Measurements from ENCODE around the gene ZMYM4. TPM values are rescaled to one million over a fixed set of nuclear protein-coding genes. Genes with fewer than 3 reads are reported as not detected.
"Not testable (repeated sequence)": the region's sequence is repeated elsewhere in the genome, so short reads cannot be mapped to it uniquely, and the experiment has no call there.

Gene ZMYM4
- total and polyA plus RNA-seq, 11 donors: 8.0 to 44.3 (median 32.2) TPM

DNA sequence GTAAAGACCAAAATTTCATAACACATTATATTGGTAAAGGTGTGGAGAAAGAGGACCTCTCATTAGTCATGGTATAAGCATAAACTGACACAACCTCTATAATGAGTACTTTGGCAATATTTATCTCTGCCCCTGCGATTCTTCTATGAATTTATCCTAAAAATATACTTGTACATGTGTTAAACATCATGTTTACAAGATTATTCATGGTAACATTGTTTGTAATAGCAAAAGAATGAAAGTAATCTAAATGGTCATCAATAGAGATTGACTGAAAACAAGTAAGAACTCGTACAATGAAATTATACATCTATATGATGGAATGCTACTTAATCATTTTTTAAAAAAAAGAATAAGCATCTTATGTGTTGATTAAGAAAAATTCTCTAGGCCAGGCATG, 192.3 kb downstream of the ZMYM4 start:
- Histone ChIP-seq H3K4me3 (no peak overlapping the region), H3K4me1 (peaks cover 0 to 2% (median 0%) of the 10 kb centered on the region in 12 donors), H3K27ac (no peak overlapping the region), H3K27me3 (no peaks in the 10 kb centered on the region), H3K36me3 (peaks cover 0 to 95% (median 76%) of the 10 kb centered on the region in 9 donors), H3K9me3 (no peaks in the 10 kb centered on the region)
- intact Hi-C loops (cut with DNase I): no loop called here
- no peak for ATAC-seq
- 91 to 96% (median 93%) methylated on average over 2 of the region's 2 CpGs for WGBS, 4 donors
- no peak for TF ChIP-seq POLR2A (IDR thresholded peaks at IDR 0.05)
- TF ChIP-seq, protein P1, sequence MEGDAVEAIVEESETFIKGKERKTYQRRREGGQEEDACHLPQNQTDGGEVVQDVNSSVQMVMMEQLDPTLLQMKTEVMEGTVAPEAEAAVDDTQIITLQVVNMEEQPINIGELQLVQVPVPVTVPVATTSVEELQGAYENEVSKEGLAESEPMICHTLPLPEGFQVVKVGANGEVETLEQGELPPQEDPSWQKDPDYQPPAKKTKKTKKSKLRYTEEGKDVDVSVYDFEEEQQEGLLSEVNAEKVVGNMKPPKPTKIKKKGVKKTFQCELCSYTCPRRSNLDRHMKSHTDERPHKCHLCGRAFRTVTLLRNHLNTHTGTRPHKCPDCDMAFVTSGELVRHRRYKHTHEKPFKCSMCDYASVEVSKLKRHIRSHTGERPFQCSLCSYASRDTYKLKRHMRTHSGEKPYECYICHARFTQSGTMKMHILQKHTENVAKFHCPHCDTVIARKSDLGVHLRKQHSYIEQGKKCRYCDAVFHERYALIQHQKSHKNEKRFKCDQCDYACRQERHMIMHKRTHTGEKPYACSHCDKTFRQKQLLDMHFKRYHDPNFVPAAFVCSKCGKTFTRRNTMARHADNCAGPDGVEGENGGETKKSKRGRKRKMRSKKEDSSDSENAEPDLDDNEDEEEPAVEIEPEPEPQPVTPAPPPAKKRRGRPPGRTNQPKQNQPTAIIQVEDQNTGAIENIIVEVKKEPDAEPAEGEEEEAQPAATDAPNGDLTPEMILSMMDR (IDR thresholded peaks at IDR 0.05): no peak
- DNase-seq: no peak

DNA sequence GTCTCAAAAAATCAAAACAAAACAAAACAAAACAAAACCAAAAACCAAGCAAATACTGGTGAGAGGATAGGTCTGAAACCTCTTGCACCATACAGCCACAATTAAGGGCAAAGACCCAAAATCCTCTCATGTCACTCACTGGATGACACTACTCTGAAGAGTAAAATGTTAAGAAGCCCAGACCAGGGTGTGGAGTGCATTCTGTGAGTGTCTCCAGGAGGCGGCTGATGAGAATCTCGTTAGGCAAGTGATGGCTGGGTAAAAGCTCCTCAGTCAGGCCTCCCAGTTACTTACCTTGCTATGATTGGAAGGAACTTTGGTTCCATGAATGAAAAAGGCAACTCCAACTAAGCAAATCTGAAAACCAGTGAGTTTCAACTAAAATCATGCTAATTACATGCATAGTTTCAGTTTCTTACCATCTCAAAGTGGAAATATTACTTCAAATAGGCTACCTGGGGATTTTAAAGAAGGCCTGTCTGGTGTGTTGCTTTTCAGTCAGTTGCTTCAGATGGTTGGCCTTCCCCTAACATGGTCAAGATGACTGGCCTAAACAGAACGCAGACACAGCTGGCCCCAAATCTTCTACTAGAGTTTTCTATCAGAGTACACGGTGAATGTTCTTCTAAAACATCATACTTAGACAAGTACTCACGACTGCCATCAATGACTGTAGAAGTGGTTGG, 193.6 kb downstream of the ZMYM4 start:
- H3K27ac ChIP-seq: no peak overlapping the region
- peaks cover 0 to 97% (median 86%) of the 10 kb centered on the region in 9 donors for H3K36me3 ChIP-seq
- no peaks in the 10 kb centered on the region for H3K27me3 ChIP-seq
- ATAC-seq (no peak), DNase-seq (no peak)
- 82 to 93% (median 85%) methylated on average over 5 of the region's 5 CpGs for WGBS, 4 donors
- intact Hi-C loops (cut with DNase I): no loop called here
- no peaks in the 10 kb centered on the region for H3K9me3 ChIP-seq
- peaks cover 0 to 14% (median 0%) of the 10 kb centered on the region in 12 donors for H3K4me1 ChIP-seq
- no peak overlapping the region for H3K4me3 ChIP-seq
- TF ChIP-seq, protein P1 (IDR thresholded peaks at IDR 0.05): no peak
- TF ChIP-seq POLR2A (IDR thresholded peaks at IDR 0.05): no peak

DNA sequence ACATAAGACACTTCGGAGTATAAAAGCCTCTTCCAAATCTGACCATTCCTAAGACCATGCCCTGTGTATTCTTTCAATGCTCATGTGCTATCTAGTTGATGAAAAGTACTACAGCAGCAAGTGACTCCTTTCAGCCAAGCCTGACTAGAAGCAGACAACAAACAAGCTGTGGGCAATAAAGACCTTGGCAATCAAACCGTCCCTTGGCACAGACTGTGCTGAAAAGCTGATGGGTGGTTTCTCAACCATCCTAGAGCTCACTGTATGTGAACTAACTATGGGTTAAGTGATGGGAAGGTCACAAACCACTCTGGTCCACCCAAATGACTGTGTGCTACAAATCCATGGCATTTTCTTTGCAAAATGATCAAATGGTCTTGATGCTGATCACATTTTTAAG, 194.7 kb downstream of the ZMYM4 start:
- intact Hi-C loops (cut with DNase I): no loop called here

DNA sequence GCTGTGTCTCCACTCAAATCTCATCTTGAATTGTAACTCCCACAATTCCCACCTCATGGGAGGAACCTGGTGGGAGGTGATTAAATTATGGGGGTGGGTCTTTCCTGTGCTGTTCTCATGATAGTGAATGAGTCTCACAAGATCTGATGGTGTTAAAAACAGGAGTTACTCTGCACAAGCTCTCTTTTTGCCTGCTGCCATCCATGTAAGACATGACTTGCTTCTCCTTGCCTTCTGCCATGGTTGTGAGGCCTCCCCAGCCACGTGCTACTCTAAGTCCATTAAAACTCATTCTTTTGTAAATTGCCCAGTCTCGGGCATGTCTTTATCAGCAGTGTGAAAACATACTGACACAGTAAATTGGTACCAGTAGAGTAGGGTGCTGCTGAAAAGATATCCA, 195.2 kb downstream of the ZMYM4 start:
- H3K4me3 ChIP-seq; DNase-seq; H3K27me3 ChIP-seq; H3K9me3 ChIP-seq; intact Hi-C loops (cut with DNase I); ATAC-seq; H3K27ac ChIP-seq: not testable (repeated sequence)
- peaks cover 0 to 91% (median 76%) of the 10 kb centered on the region in 9 donors for H3K36me3 ChIP-seq
- H3K4me1 ChIP-seq: peaks cover 0 to 14% (median 0%) of the 10 kb centered on the region in 12 donors
- 90 to 95% (median 92%) methylated on average over 2 of the region's 2 CpGs for WGBS, 4 donors

More for the DNA sequence above, 194.7 kb downstream of the ZMYM4 start:
- TF ChIP-seq, protein P1 (IDR thresholded peaks at IDR 0.05): no peak
- no peak for TF ChIP-seq POLR2A (IDR thresholded peaks at IDR 0.05)
- H3K4me3 ChIP-seq: no peak overlapping the region
- ATAC-seq (peak in 1 of 4 donors; percentile 22), DNase-seq (no peak)
- 53 to 65% (median 63%) methylated on average over 2 of the region's 2 CpGs for WGBS, 4 donors
- H3K27me3 ChIP-seq: no peaks in the 10 kb centered on the region
- no peak overlapping the region for H3K27ac ChIP-seq
- H3K36me3 ChIP-seq: peaks cover 0 to 89% (median 75%) of the 10 kb centered on the region in 9 donors
- no peaks in the 10 kb centered on the region for H3K9me3 ChIP-seq
- peaks cover 0 to 14% (median 0%) of the 10 kb centered on the region in 12 donors for H3K4me1 ChIP-seq
